HCT116 (cell line): ENCODE data around the gene PTCSC3. TPM values are rescaled to one million over a fixed set of nuclear protein-coding genes. Genes with fewer than 3 reads are reported as not detected.
A peak's percentile ranks its signal among the peaks of the same experiment; 100 is the strongest.
"Not testable (repeated sequence)": the region's sequence is repeated elsewhere in the genome, so short reads cannot be mapped to it uniquely, and the experiment has no call there.

Source experiments
- ATAC-seq: fragments of 200-7000 bp; cut with Tn5 transposase; 2 replicates; pipeline ENCODE4 v1.9.1; 2020; ENCODE audit warnings: mild to moderate bottlenecking, moderate library complexity
- BruUV-seq: library from RNA; stranded (reverse); fragments of 400-500 nt; replicated peaks from 2 replicates; lab custom pipeline; 2021; lab: Mats Ljungman, UMichigan
- CTCF ChIA-PET: fragments of 300-600 bp; sonication (Branson Sonifier 250); formaldehyde crosslinking; loops from one replicate; lab custom pipeline; 2021; ENCODE audit warnings: antibody characterized with exemption; lab: Charles Lee
- POLR2A ChIA-PET: fragments of 300-600, 350-600 bp; sonication (Branson Sonifier 250); formaldehyde crosslinking; loops from one replicate; lab custom pipeline; 2021; ENCODE audit warnings: antibody characterized with exemption; lab: Charles Lee
- RAD21 ChIA-PET, 2 experiments: fragments of 300-600 bp; sonication (Branson Sonifier 250); formaldehyde crosslinking; loops; one replicate each; lab custom pipeline; 2023; ENCODE audit warnings: low total read pairs in 2 of 2; ENCODE audit not compliant: uncharacterized antibody in 2 of 2, unreplicated experiment in 2 of 2, low non-redundant PET in 1 of 2; lab: Charles Lee
- DNase-seq: peaks from one replicate; pipeline ENCODE4 v3.0.0-alpha.2; 2010; ENCODE audit warnings: low read depth, low spot score
- H2AFZ ChIP-seq: fragments of 200-600 bp; shearing (Covaris generic), sonication (generic); 2 replicates; pipeline ENCODE4 v1.6.1; 2017; ENCODE audit warnings: low read depth, mixed run types, mixed read lengths, antibody characterized with exemption, low read length; ENCODE audit not compliant: poor library complexity, severe bottlenecking
- H3K27ac ChIP-seq: 2 replicates; pipeline ENCODE4 v1.5.1; 2012; ENCODE audit warnings: low read depth, low read length
- H3K27me3 ChIP-seq: fragments of 200-600 bp; sonication (generic); 2 replicates; pipeline ENCODE4 v1.6.1; 2016; ENCODE audit warnings: mixed run types, low read length, mixed read lengths; ENCODE audit not compliant: insufficient read depth
- H3K36me3 ChIP-seq, 2 experiments: fragments of 200-500 bp in 1 of 2; fragments of 200-600 bp in 1 of 2; sonication (Bioruptor generic) in 1 of 2; sonication (generic) in 1 of 2; 2 replicates each; pipeline versions ENCODE4 v1.5.1 to v1.6.1; 2014 to 2016; ENCODE audit warnings: low read length in 2 of 2, inconsistent platforms in 1 of 2, mixed read lengths in 1 of 2, mixed run types in 1 of 2; ENCODE audit not compliant: insufficient read depth in 2 of 2, control insufficient read depth in 1 of 2
- H3K4me1 ChIP-seq, 2 experiments: fragments of 200-600 bp in 1 of 2; sonication (generic) in 1 of 2; 2 replicates each; pipeline versions ENCODE4 v1.5.1 to v1.6.1; 2012 to 2017; ENCODE audit warnings: low read length in 2 of 2, inconsistent platforms in 1 of 2, mild to moderate bottlenecking in 1 of 2, mixed read lengths in 1 of 2, mixed run types in 1 of 2, moderate library complexity in 1 of 2; ENCODE audit not compliant: insufficient read depth in 2 of 2, control insufficient read depth in 1 of 2
- H3K4me2 ChIP-seq: fragments of 200-600 bp; sonication (generic); 2 replicates; pipeline ENCODE4 v1.6.1; 2017; ENCODE audit warnings: mixed run types, low read length, mixed read lengths
- H3K4me3 ChIP-seq, 2 experiments: fragments of 200-600 bp in 1 of 2; sonication (generic) in 1 of 2; replicated peaks in 1 of 2; 2 replicates each; pipeline ENCODE4 v1.5.1; 2011 to 2016; ENCODE audit warnings: low read length in 2 of 2, control low read depth in 1 of 2, low read depth in 1 of 2, mild to moderate bottlenecking in 1 of 2, mixed read lengths in 1 of 2, mixed run types in 1 of 2
- H3K79me2 ChIP-seq: fragments of 200-600 bp; sonication (generic); 2 replicates; pipeline ENCODE4 v1.6.1; 2017; ENCODE audit warnings: mild to moderate bottlenecking, mixed run types, low read length, moderate library complexity, mixed read lengths; ENCODE audit not compliant: insufficient read depth
- H3K9ac ChIP-seq: fragments of 200-600 bp; sonication (generic); 2 replicates; pipeline ENCODE4 v1.6.1; 2016; ENCODE audit warnings: low read length, mixed read lengths
- H3K9me2 ChIP-seq: fragments of 200-600 bp; sonication (generic), shearing (Covaris generic); 2 replicates; pipeline ENCODE4 v1.6.1; 2017; ENCODE audit warnings: mixed run types, mild to moderate bottlenecking, moderate library complexity; ENCODE audit not compliant: insufficient read depth
- H3K9me3 ChIP-seq, 2 experiments: fragments of 200-500 bp in 1 of 2; fragments of 200-600 bp in 1 of 2; sonication (Bioruptor generic) in 1 of 2; sonication (generic) in 1 of 2; 2 replicates each; pipeline ENCODE4 v1.6.1; 2014 to 2017; ENCODE audit warnings: low read length in 2 of 2, mixed read lengths in 2 of 2, inconsistent platforms in 1 of 2, low read depth in 1 of 2, mild to moderate bottlenecking in 1 of 2, mixed run types in 1 of 2, moderate library complexity in 1 of 2; ENCODE audit not compliant: control insufficient read depth in 1 of 2, insufficient read depth in 1 of 2
- H4K20me1 ChIP-seq: fragments of 200-600 bp; sonication (generic), shearing (Covaris generic); 2 replicates; pipeline ENCODE4 v1.6.1; 2017; ENCODE audit warnings: mixed run types, mild to moderate bottlenecking, moderate library complexity; ENCODE audit not compliant: insufficient read depth
- CBX3 ChIP-seq: IDR thresholded peaks from 2 replicates; pipeline ENCODE4 v1.6.1; 2012; ENCODE audit warnings: low read depth
- CTCF ChIP-seq, 3 experiments: fragments of 200-600 bp in 1 of 3; sonication (generic) in 1 of 3; IDR thresholded peaks in 2 of 3; conservative IDR thresholded peaks in 1 of 3; 2 replicates each; pipeline ENCODE4 v1.5.1; 2012 to 2017; ENCODE audit warnings: low read depth in 2 of 3, low read length in 2 of 3, antibody characterized with exemption in 1 of 3, borderline replicate concordance in 1 of 3, control low read depth in 1 of 3, mild to moderate bottlenecking in 1 of 3, mixed read lengths in 1 of 3, mixed run types in 1 of 3, moderate library complexity in 1 of 3; ENCODE audit not compliant: insufficient read depth in 1 of 3
- EZH2 ChIP-seq: fragments of 200-600 bp; sonication (generic); IDR thresholded peaks from 2 replicates; pipeline ENCODE4 v1.6.1; 2017; ENCODE audit warnings: antibody characterized with exemption, mixed run types
- EZH2phosphoT487 ChIP-seq: fragments of 200-600 bp; IDR thresholded peaks from 2 replicates; pipeline ENCODE4 v1.6.1; 2018; ENCODE audit warnings: antibody characterized with exemption, borderline replicate concordance
- FOSL1 ChIP-seq: IDR thresholded peaks from 2 replicates; pipeline ENCODE4 v1.6.1; 2012; ENCODE audit warnings: low read depth
- MAX ChIP-seq: IDR thresholded peaks from 2 replicates; pipeline ENCODE4 v1.6.1; 2012
- POLR2AphosphoS5 ChIP-seq: IDR thresholded peaks from 2 replicates; pipeline ENCODE4 v1.6.1; 2011; ENCODE audit warnings: mild to moderate bottlenecking, low read depth, low read length, moderate library complexity
- RAD21 ChIP-seq: IDR thresholded peaks from 2 replicates; pipeline ENCODE4 v1.6.1; 2012; ENCODE audit warnings: low read depth, mild to moderate bottlenecking
- SP1 ChIP-seq: IDR thresholded peaks from 2 replicates; pipeline ENCODE4 v1.6.1; 2012; ENCODE audit warnings: low read depth
- TCF7L2 ChIP-seq: IDR thresholded peaks from 2 replicates; pipeline ENCODE4 v1.7.0; 2011; ENCODE audit warnings: borderline replicate concordance, inconsistent platforms; ENCODE audit not compliant: insufficient read depth, insufficient read length; ENCODE audit errors: extremely low read depth
- ZFX ChIP-seq: fragments of 450-650 bp; IDR thresholded peaks from 2 replicates; pipeline ENCODE4 v1.6.1; 2017
- intact Hi-C: fragments of 100-400 bp; cut with micrococcal nuclease; formaldehyde crosslinking; loops from 2 replicates; pipeline ENCODE4 v1.10.0; 2022
- total RNA-seq: library from RNA; stranded (reverse); gene quantifications from one replicate; pipeline ENCODE4 v1.2.1, GENCODE V29; 2021; ENCODE audit not compliant: unreplicated experiment

The PTCSC3 gene
- total RNA-seq, 1 experiment from 2014 or later, result not detected

GRCh38 chr14:36111822-36112583, 64.5 kb downstream of the PTCSC3 start (continued):
- TF ChIP-seq SP1 (no peak), POLR2AphosphoS5 (no peak), ZFX (no peak), EZH2 (no peak), TCF7L2 (no peak), FOSL1 (no peak), MAX (no peak), EZH2phosphoT487 (no peak)

GRCh38 chr14:36105401-36105800, 71.1 kb downstream of the PTCSC3 start:
- ChIA-PET RAD21 (interaction anchor here (0.9 to 1.0 kb wide), 2 partner anchors 448 to 499 kb away, joined by 3 read pairs; no protein-coding TSS in a partner anchor), CTCF (interaction anchor here (0.6 to 2.9 kb wide), 9 partner anchors 9 to 1045 kb away, joined by 3 to 27 read pairs (median 7); no protein-coding TSS in a partner anchor), POLR2A (interaction anchor here (0.6 to 1.0 kb wide), 2 partner anchors 268 to 1092 kb away, joined by 3 read pairs; no protein-coding TSS in a partner anchor)
- Histone ChIP-seq H3K36me3 (no peaks in the 10 kb centered on the region), H3K27ac (no peak overlapping the region), H3K27me3 (peaks cover 4% of the 10 kb centered on the region; the same call in 1 of the 2 replicates), H3K4me2 (no peak overlapping the region), H3K9ac (no peak overlapping the region), H4K20me1 (no peaks in the 10 kb centered on the region), H3K4me1 (no peaks in the 10 kb centered on the region), H3K79me2 (no peaks in the 10 kb centered on the region), H3K9me2 (no peaks in the 10 kb centered on the region), H3K9me3 (no peaks in the 10 kb centered on the region), H3K4me3 (no peak overlapping the region), H2AFZ (no peak overlapping the region)
- DNase-seq (peak; percentile 40), ATAC-seq (peak; percentile 87)
- intact Hi-C loops, result loop anchor here (1.0 kb wide), 1 partner anchor 269 kb away; no protein-coding TSS in a partner anchor
- TF ChIP-seq CBX3 (no peak), CTCF (IDR thresholded peaks at IDR 0.05 in 2 of 3, conservative IDR thresholded peaks at IDR 0.05 in 1 of 3; ENCODE audit: borderline replicate concordance in 1 of 3, insufficient read depth in 1 of 3, low read depth in 2 of 3, low read length in 2 of 3) (peak; percentile 43 to 60 (median 46); a peak in 4 of 6 replicates), RAD21 (peak; percentile 72)
- BruUV-seq, result no TSS peak

- H3K4me1 ChIP-seq, H3K9me2 ChIP-seq, BruUV-seq, H3K9ac ChIP-seq, H3K4me3 ChIP-seq, H3K27me3 ChIP-seq, POLR2A ChIA-PET, intact Hi-C loops, H3K79me2 ChIP-seq, CTCF ChIA-PET, RAD21 ChIA-PET, H2AFZ ChIP-seq, H3K27ac ChIP-seq, H3K4me2 ChIP-seq, H3K36me3 ChIP-seq, H4K20me1 ChIP-seq, ATAC-seq, DNase-seq, H3K9me3 ChIP-seq: not testable (repeated sequence)
Measured at GRCh38 chr14:36104258-36104657, 72.3 kb downstream of the PTCSC3 start.
